Measurements from ENCODE around the gene RPS21. TPM values are rescaled to one million over a fixed set of nuclear protein-coding genes. Genes with fewer than 3 reads are reported as not detected.

The RPS21 gene
- total and polyA plus RNA-seq, 2 of the 13 experiments (the other 11 are each of a cell fraction or from before 2014, with no cell fraction given) = 2,647 to 11,063 TPM

DNA sequence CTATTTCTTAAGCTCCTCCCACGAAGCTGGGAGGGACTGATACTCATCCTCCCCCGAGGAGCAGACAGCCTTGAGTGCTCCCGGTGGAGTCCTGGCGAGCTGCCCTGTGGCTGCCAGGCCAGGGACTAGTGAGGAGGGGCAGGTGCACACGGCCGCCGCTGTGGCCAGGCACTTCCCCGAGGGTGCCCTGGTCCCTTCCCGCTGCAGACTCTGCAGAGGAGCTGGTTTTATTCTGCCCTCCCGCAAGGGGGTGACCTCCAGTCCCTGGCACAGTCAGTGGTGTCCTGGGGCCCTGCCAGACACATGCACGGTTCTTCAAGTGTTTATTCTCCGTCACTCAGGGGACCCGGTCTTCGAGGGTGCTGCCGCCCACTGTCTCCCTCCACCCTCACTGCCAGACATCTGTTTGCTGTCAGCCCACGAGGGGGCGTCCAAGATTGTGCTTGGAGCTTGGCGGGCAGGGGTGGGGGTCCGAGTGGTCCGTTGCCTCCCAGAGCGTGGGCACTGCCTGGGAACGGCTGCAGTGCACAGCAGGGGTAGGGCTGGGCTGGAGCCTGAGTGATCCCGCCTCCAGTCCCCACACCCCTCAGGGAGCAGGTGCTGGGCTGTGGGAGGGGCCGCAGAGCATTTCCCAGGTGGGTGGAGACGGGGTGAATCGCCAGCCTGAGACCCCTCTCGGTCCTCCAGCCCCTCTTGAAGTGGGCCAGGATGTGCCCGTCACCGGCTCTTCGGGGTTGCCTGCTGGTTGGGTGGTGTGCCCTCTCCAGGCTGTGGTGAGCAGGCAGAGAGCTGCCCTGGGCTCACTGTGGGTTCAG lies 23.2 kb downstream of the RPS21 start (continued):
- TF ChIP-seq, protein P1, sequence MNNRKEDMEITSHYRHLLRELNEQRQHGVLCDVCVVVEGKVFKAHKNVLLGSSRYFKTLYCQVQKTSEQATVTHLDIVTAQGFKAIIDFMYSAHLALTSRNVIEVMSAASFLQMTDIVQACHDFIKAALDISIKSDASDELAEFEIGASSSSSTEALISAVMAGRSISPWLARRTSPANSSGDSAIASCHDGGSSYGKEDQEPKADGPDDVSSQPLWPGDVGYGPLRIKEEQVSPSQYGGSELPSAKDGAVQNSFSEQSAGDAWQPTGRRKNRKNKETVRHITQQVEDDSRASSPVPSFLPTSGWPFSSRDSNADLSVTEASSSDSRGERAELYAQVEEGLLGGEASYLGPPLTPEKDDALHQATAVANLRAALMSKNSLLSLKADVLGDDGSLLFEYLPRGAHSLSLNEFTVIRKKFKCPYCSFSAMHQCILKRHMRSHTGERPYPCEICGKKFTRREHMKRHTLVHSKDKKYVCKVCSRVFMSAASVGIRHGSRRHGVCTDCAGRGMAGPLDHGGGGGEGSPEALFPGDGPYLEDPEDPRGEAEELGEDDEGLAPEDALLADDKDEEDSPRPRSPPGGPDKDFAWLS (CRISPR knock-in tag; IDR thresholded peaks at IDR 0.05; ENCODE audit: borderline replicate concordance) = no peak
- peak; percentile 9 for TF ChIP-seq ZNF781 (CRISPR knock-in tag; IDR thresholded peaks at IDR 0.05; ENCODE audit: borderline replicate concordance, not compliant biosample characterization)
- TF ChIP-seq, protein P2, sequence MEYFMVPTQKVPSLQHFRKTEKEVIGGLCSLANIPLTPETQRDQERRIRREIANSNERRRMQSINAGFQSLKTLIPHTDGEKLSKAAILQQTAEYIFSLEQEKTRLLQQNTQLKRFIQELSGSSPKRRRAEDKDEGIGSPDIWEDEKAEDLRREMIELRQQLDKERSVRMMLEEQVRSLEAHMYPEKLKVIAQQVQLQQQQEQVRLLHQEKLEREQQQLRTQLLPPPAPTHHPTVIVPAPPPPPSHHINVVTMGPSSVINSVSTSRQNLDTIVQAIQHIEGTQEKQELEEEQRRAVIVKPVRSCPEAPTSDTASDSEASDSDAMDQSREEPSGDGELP (IDR thresholded peaks at IDR 0.05; ENCODE audit: borderline replicate concordance, low read depth) = peak; percentile 31; the same call in 1 of the 2 replicates
- TF ChIP-seq, protein P3, sequence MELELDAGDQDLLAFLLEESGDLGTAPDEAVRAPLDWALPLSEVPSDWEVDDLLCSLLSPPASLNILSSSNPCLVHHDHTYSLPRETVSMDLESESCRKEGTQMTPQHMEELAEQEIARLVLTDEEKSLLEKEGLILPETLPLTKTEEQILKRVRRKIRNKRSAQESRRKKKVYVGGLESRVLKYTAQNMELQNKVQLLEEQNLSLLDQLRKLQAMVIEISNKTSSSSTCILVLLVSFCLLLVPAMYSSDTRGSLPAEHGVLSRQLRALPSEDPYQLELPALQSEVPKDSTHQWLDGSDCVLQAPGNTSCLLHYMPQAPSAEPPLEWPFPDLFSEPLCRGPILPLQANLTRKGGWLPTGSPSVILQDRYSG (CRISPR knock-in tag; IDR thresholded peaks at IDR 0.05) = no peak
- TF ChIP-seq KLF11 (CRISPR knock-in tag; IDR thresholded peaks at IDR 0.05) = no peak
- TF ChIP-seq, protein P4, sequence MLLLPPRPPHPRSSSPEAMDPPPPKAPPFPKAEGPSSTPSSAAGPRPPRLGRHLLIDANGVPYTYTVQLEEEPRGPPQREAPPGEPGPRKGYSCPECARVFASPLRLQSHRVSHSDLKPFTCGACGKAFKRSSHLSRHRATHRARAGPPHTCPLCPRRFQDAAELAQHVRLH (CRISPR knock-in tag; IDR thresholded peaks at IDR 0.05; ENCODE audit: borderline replicate concordance, low read depth) = peak; percentile 51; the same call in 1 of the 2 replicates
- no peak for TF ChIP-seq KAT8 (CRISPR knock-in tag; IDR thresholded peaks at IDR 0.05)
- TF ChIP-seq, protein P5, sequence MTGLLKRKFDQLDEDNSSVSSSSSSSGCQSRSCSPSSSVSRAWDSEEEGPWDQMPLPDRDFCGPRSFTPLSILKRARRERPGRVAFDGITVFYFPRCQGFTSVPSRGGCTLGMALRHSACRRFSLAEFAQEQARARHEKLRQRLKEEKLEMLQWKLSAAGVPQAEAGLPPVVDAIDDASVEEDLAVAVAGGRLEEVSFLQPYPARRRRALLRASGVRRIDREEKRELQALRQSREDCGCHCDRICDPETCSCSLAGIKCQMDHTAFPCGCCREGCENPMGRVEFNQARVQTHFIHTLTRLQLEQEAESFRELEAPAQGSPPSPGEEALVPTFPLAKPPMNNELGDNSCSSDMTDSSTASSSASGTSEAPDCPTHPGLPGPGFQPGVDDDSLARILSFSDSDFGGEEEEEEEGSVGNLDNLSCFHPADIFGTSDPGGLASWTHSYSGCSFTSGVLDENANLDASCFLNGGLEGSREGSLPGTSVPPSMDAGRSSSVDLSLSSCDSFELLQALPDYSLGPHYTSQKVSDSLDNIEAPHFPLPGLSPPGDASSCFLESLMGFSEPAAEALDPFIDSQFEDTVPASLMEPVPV (CRISPR knock-in tag; IDR thresholded peaks at IDR 0.05) = 0 out of 2 replicates have a peak, but pooled peaks have one; percentile 63
- TF ChIP-seq, protein P6, sequence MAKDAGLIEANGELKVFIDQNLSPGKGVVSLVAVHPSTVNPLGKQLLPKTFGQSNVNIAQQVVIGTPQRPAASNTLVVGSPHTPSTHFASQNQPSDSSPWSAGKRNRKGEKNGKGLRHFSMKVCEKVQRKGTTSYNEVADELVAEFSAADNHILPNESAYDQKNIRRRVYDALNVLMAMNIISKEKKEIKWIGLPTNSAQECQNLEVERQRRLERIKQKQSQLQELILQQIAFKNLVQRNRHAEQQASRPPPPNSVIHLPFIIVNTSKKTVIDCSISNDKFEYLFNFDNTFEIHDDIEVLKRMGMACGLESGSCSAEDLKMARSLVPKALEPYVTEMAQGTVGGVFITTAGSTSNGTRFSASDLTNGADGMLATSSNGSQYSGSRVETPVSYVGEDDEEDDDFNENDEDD (CRISPR knock-in tag; IDR thresholded peaks at IDR 0.05; ENCODE audit: borderline replicate concordance) = no peak
- TF ChIP-seq SP2 (CRISPR knock-in tag; IDR thresholded peaks at IDR 0.05) = peak; percentile 25; the same call in 1 of the 2 replicates
- TF ChIP-seq ZNF572 (CRISPR knock-in tag; IDR thresholded peaks at IDR 0.05) = 0 out of 2 replicates have a peak, but pooled peaks have one; percentile 47
- 0 out of 2 replicates have a peak, but pooled peaks have one; percentile 19 for TF ChIP-seq KDM4B (CRISPR knock-in tag; IDR thresholded peaks at IDR 0.05)
- TF ChIP-seq, protein P7, sequence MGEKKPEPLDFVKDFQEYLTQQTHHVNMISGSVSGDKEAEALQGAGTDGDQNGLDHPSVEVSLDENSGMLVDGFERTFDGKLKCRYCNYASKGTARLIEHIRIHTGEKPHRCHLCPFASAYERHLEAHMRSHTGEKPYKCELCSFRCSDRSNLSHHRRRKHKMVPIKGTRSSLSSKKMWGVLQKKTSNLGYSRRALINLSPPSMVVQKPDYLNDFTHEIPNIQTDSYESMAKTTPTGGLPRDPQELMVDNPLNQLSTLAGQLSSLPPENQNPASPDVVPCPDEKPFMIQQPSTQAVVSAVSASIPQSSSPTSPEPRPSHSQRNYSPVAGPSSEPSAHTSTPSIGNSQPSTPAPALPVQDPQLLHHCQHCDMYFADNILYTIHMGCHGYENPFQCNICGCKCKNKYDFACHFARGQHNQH (CRISPR knock-in tag; IDR thresholded peaks at IDR 0.05) = no peak
- no peak for TF ChIP-seq HNRNPK (IDR thresholded peaks at IDR 0.05; ENCODE audit: low read depth, low read length, poor library complexity, severe bottlenecking)
- 0 out of 2 replicates have a peak, but pooled peaks have one; percentile 3 for TF ChIP-seq RBFOX2 (IDR thresholded peaks at IDR 0.05; ENCODE audit: low read depth, low read length)
- no peak for TF ChIP-seq HNF4G (IDR thresholded peaks at IDR 0.05; ENCODE audit: borderline replicate concordance, low read depth, low read length)
- no peak for TF ChIP-seq HNF4G (CRISPR knock-in tag; IDR thresholded peaks at IDR 0.05; ENCODE audit: borderline replicate concordance, low read depth)
- TF ChIP-seq SOX13 (IDR thresholded peaks at IDR 0.05) = no peak
- no peak for TF ChIP-seq SOX13 (CRISPR knock-in tag; conservative IDR thresholded peaks at IDR 0.05 in 1 of 2, IDR thresholded peaks at IDR 0.05 in 1 of 2)
- TF ChIP-seq NR2C2 (CRISPR knock-in tag; IDR thresholded peaks at IDR 0.05; ENCODE audit: borderline replicate concordance) = no peak

All from HepG2 (cell line).